ENCODE results near the gene BCL6. TPM values are rescaled to one million over a fixed set of nuclear protein-coding genes. Genes with fewer than 3 reads are reported as not detected.

Gene BCL6
- total RNA-seq, 2 experiments from 2014 or later = 12.0 to 12.7 TPM

DNA sequence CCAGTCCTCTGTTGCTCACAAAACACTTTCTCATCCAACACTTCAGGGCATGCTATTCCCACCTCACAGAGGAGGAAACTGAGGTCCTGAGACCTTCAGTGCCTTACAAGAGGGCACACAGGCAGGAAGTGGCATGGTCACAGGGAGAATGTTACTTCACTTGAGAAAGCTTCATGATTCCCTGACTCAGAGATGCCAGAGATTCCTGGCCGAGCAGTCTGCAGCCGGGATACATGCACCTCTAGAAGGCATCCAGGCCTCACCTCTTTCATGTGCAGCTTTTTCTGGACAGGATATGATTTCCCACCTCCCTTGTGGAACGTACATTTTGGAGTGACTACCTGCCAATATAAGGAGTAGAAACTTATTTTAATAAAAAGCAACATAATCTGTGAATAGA is 72.3 kb downstream of the BCL6 start:
- ChIA-PET POLR2A (no interaction called here), CTCF (no interaction called here)
- peaks cover 62% of the 10 kb centered on the region for H3K27me3 Mint-ChIP-seq
- no peak overlapping the region for H3K4me3 Mint-ChIP-seq
- no peak overlapping the region for H3K27ac Mint-ChIP-seq
- H3K36me3 Mint-ChIP-seq (ENCODE audit: low read depth) = no peaks in the 10 kb centered on the region
- H3K9me3 Mint-ChIP-seq = no peaks in the 10 kb centered on the region
- H3K4me1 Mint-ChIP-seq = no peaks in the 10 kb centered on the region
- no peak for DNase-seq

Other genes starting within 250 kb of the BCL6 start
- not detected for gene SST, start 75.1 kb downstream of the BCL6 start, total RNA-seq
- not detected for gene RTP2, start 42.9 kb downstream of the BCL6 start, total RNA-seq